ENCODE results near the gene USP17L17.
"Not testable (repeated sequence)": the region's sequence is repeated elsewhere in the genome, so short reads cannot be mapped to it uniquely, and the experiment has no call there.

- not testable (repeated sequence) for TF ChIP-seq CTCF, POLR2AphosphoS5, POLR2A, EP300 (IDR thresholded peaks at IDR 0.05)
These were observed 19.1 kb upstream of the USP17L17 start, which contains the start of gene USP17L13 for GRCh38 chr4:9224596-9224995.
